A549 (cell line): Measurements from ENCODE around the gene TSPEAR. TPM values are rescaled to one million over a fixed set of nuclear protein-coding genes. Genes with fewer than 3 reads are reported as not detected.

Experiments used
- ATAC-seq, 2 experiments: fragments of 200-7000 bp in 1 of 2; fragments of >200 bp in 1 of 2; cut with Nextera tagmentation in 1 of 2; cut with Tn5 transposase in 1 of 2; 3 replicates each; pipeline versions ENCODE4 v1.8.0 to v1.9.1; 2018 to 2020; ENCODE audit warnings: mild to moderate bottlenecking in 1 of 2, moderate library complexity in 1 of 2
- CTCF ChIA-PET: fragments of 300-600 bp; sonication (Branson Sonifier 250); formaldehyde crosslinking; extraction: SDS; loops from one replicate; lab custom pipeline; 2021; ENCODE audit warnings: antibody characterized with exemption, inconsistent platforms; lab: Yijun Ruan, JAX
- POLR2A ChIA-PET: fragments of 350-600 bp; formaldehyde crosslinking; extraction: SDS; loops from one replicate; lab custom pipeline; 2021; ENCODE audit warnings: antibody characterized with exemption, inconsistent platforms; lab: Yijun Ruan, JAX
- DNase-seq, 2 experiments: peaks; one replicate each; pipeline versions ENCODE4 v3.0.0 to v3.0.0-alpha.2; 2011 to 2016; ENCODE audit warnings: low read depth in 1 of 2, low spot score in 1 of 2
- FAIRE-seq: peaks from 2 replicates; lab custom pipeline; 2011; peaks lifted over from hg19 to GRCh38; lab: Jason Lieb, UNC
- H3K27ac ChIP-seq, 2 experiments: fragments of >200 bp; sonication (Bioruptor Twin); formaldehyde crosslinking; 3 replicates each; pipeline ENCODE4 v1.5.1; 2016 to 2017
- H3K4me1 ChIP-seq: fragments of >200 bp; sonication (Bioruptor Twin); formaldehyde crosslinking; 3 replicates; pipeline ENCODE4 v1.6.1; 2016
- H3K4me2 ChIP-seq: fragments of >200 bp; sonication (Bioruptor Twin); formaldehyde crosslinking; 3 replicates; pipeline ENCODE4 v1.6.1; 2016
- H3K4me3 ChIP-seq: fragments of >200 bp; sonication (Bioruptor Twin); formaldehyde crosslinking; 3 replicates; pipeline ENCODE4 v1.5.1; 2016
- H3K9me3 ChIP-seq: fragments of >200 bp; sonication (Bioruptor Twin); formaldehyde crosslinking; 3 replicates; pipeline ENCODE4 v1.6.1; 2016
- ATOH8 ChIP-seq: fragments of 250-450 bp; sonication (Bioruptor Pico); IDR thresholded peaks from 2 replicates; pipeline ENCODE4 v1.5.0; 2020; ENCODE audit warnings: low read depth, mild to moderate bottlenecking, moderate library complexity
- BHLHE40 ChIP-seq: IDR thresholded peaks from 2 replicates; pipeline ENCODE4 v1.6.1; 2012; ENCODE audit warnings: low read depth, low read length, inconsistent platforms
- CBX2 ChIP-seq: fragments of 200-600 bp; sonication (generic); IDR thresholded peaks from 2 replicates; pipeline ENCODE4 v1.6.1; 2016; ENCODE audit warnings: low read depth, mild to moderate bottlenecking, borderline replicate concordance
- CEBPB ChIP-seq, 2 experiments: fragments of >200 bp in 1 of 2; sonication (Bioruptor Twin) in 1 of 2; formaldehyde crosslinking in 1 of 2; IDR thresholded peaks; 2 replicates each; pipeline ENCODE4 v1.6.1; 2012 to 2016
- CTCF ChIP-seq: fragments of >200 bp; sonication (Bioruptor Twin); formaldehyde crosslinking; IDR thresholded peaks from 3 replicates; pipeline ENCODE4 v1.5.1; 2016
- E2F6 ChIP-seq: IDR thresholded peaks from 2 replicates; pipeline ENCODE4 v1.6.1; 2012; ENCODE audit warnings: low read depth, borderline replicate concordance
- EHMT2 ChIP-seq: fragments of 200-600 bp; sonication (generic); IDR thresholded peaks from 2 replicates; pipeline ENCODE4 v1.6.1; 2016; ENCODE audit warnings: antibody characterized with exemption, low read depth, mild to moderate bottlenecking, moderate library complexity
- FOSB ChIP-seq: fragments of 250-450 bp; sonication (Bioruptor Pico); IDR thresholded peaks from 2 replicates; pipeline ENCODE4 v1.5.0; 2020; ENCODE audit warnings: mild to moderate bottlenecking, moderate library complexity
- FOSL2 ChIP-seq, 2 experiments: fragments of 450-650 bp in 1 of 2; fragments of >200 bp in 1 of 2; sonication (Bioruptor Twin) in 1 of 2; formaldehyde crosslinking; IDR thresholded peaks; 2 replicates each; pipeline versions ENCODE4 v1.5.0 to v1.6.1; 2016 to 2020; ENCODE audit warnings: mild to moderate bottlenecking in 1 of 2, moderate library complexity in 1 of 2
- HDAC2 ChIP-seq: fragments of 200-600 bp; sonication (generic); IDR thresholded peaks from 2 replicates; pipeline ENCODE4 v1.6.1; 2016
- HEYL ChIP-seq: fragments of 250-450 bp; sonication (Bioruptor Pico); IDR thresholded peaks from 2 replicates; pipeline ENCODE4 v1.8.0; 2021; ENCODE audit warnings: mild to moderate bottlenecking, moderate library complexity
- HMGXB4 ChIP-seq: fragments of 250-450 bp; sonication (Bioruptor Pico); IDR thresholded peaks from 2 replicates; pipeline ENCODE4 v1.5.0; 2021; ENCODE audit warnings: mild to moderate bottlenecking, moderate library complexity, borderline replicate concordance
- HOXB5 ChIP-seq: fragments of 250-450 bp; sonication (Bioruptor Pico); IDR thresholded peaks from 2 replicates; pipeline ENCODE4 v1.5.0; 2020; ENCODE audit warnings: mild to moderate bottlenecking, moderate library complexity
- JUN ChIP-seq, 2 experiments: fragments of >200 bp; sonication (Bioruptor Twin); formaldehyde crosslinking; IDR thresholded peaks; 2 replicates in 1 of 2; 3 replicates in 1 of 2; pipeline ENCODE4 v1.6.1; 2016 to 2017
- JUNB ChIP-seq: fragments of >200 bp; sonication (Bioruptor Twin); formaldehyde crosslinking; IDR thresholded peaks from 2 replicates; pipeline ENCODE4 v1.6.1; 2016
- KDM1A ChIP-seq: fragments of 200-600 bp; sonication (generic); IDR thresholded peaks from 2 replicates; pipeline ENCODE4 v1.6.1; 2016; ENCODE audit warnings: low read depth, mild to moderate bottlenecking
- MAZ ChIP-seq: fragments of 150-350 bp; IDR thresholded peaks from 2 replicates; pipeline ENCODE4 v1.6.1; 2014; ENCODE audit warnings: antibody characterized with exemption, low read depth, low read length, borderline replicate concordance
- MYC ChIP-seq: IDR thresholded peaks from 2 replicates; pipeline ENCODE4 v1.6.1; 2012; ENCODE audit warnings: mild to moderate bottlenecking, inconsistent platforms, low read length, improper control_type of control experiment, borderline replicate concordance
- RAD21 ChIP-seq, 2 experiments: fragments of >200 bp in 1 of 2; sonication (Bioruptor Twin) in 1 of 2; formaldehyde crosslinking in 1 of 2; IDR thresholded peaks in 1 of 2; conservative IDR thresholded peaks in 1 of 2; 2 replicates in 1 of 2; 3 replicates in 1 of 2; pipeline ENCODE4 v1.6.1; 2012 to 2018; ENCODE audit warnings: inconsistent platforms in 1 of 2
- RARB ChIP-seq: fragments of 250-450 bp; sonication (Bioruptor Pico); IDR thresholded peaks from 2 replicates; pipeline ENCODE4 v1.8.0; 2021; ENCODE audit warnings: mild to moderate bottlenecking, moderate library complexity
- RCOR1 ChIP-seq: fragments of 150-350 bp; IDR thresholded peaks from 2 replicates; pipeline ENCODE4 v1.6.1; 2014; ENCODE audit warnings: antibody characterized with exemption, low read length, low read depth
- RFX5 ChIP-seq: fragments of 450-650 bp; IDR thresholded peaks from 2 replicates; pipeline ENCODE4 v1.7.1; 2014; ENCODE audit warnings: antibody characterized with exemption, mild to moderate bottlenecking, moderate library complexity
- RNF2 ChIP-seq: fragments of 200-600 bp; sonication (generic); IDR thresholded peaks from 2 replicates; pipeline ENCODE4 v1.6.1; 2016; ENCODE audit warnings: low read depth, mild to moderate bottlenecking, antibody characterized with exemption, moderate library complexity, borderline replicate concordance
- TP53 ChIP-seq: fragments of 250-450 bp; sonication (Bioruptor Pico); IDR thresholded peaks from 2 replicates; pipeline ENCODE4 v1.5.0; 2021; ENCODE audit warnings: mild to moderate bottlenecking, moderate library complexity
- ZNF302 ChIP-seq: fragments of 250-450 bp; sonication (Bioruptor Pico); IDR thresholded peaks from 2 replicates; pipeline ENCODE4 v1.9.0; 2021; ENCODE audit warnings: inconsistent platforms, mild to moderate bottlenecking, moderate library complexity
- WGBS: methylation state at CpG from one replicate; pipeline ENCODE4 v1.1.6; 2017; ENCODE audit errors: missing lambda C conversion rate; 5-methylcytosine and 5-hydroxymethylcytosine counted together
- polyA plus RNA-seq, 4 experiments: library from polyadenylated mRNA; depleted of rRNA in 3 of 4; stranded (reverse); fragments of >200 nt; fragmentation: RNase III in 1 of 4; extraction: RNeasy Plus Mini Kit Qiagen cat#74134 plus additional on column Dnase treatment in 1 of 4; gene quantifications; 2 replicates in 3 of 4; 3 replicates in 1 of 4; pipeline ENCODE4 v1.2.3, GENCODE V29; 2011 to 2017
- TF ChIP-seq, protein P1 (sequence below): IDR thresholded peaks from 2 replicates; pipeline ENCODE4 v1.6.1; 2012

Gene TSPEAR
- polyA plus RNA-seq, 2 of the 4 experiments (the other 2 are of a cell fraction): not detected

GRCh38 chr21:44740742-44741141 is 29.4 kb upstream of the TSPEAR start:
- H3K4me3 ChIP-seq: no peak overlapping the region
- ChIA-PET POLR2A (no interaction called here), CTCF (interaction anchor here (0.9 to 1.1 kb wide), 2 partner anchors 135 to 436 kb away, joined by 3 read pairs; no protein-coding TSS in a partner anchor)
- no peak for TF ChIP-seq HEYL
- no peak for TF ChIP-seq RARB (CRISPR knock-in tag)
- no peak for TF ChIP-seq HMGXB4 (CRISPR knock-in tag)
- no peak for TF ChIP-seq CBX2
- TF ChIP-seq ZNF302 (CRISPR knock-in tag): no peak
- no peak for TF ChIP-seq HDAC2
- no peak for TF ChIP-seq FOSB (CRISPR knock-in tag)
- TF ChIP-seq JUN (IDR thresholded peaks at IDR 0.05): no peak
- TF ChIP-seq KDM1A: no peak
- no peak for TF ChIP-seq RAD21 (conservative IDR thresholded peaks at IDR 0.05 in 1 of 2, IDR thresholded peaks at IDR 0.05 in 1 of 2)
- no peak for TF ChIP-seq FOSL2 (IDR thresholded peaks at IDR 0.05)
- no peak for TF ChIP-seq FOSL2 (CRISPR knock-in tag; IDR thresholded peaks at IDR 0.05)
- H3K27ac ChIP-seq: no peak overlapping the region
- ATAC-seq (no peak), FAIRE-seq (no peak), DNase-seq (no peak)
- 58% methylated on average over 3 of the region's 7 CpGs for WGBS
- H3K4me2 ChIP-seq: no peak overlapping the region
- H3K4me1 ChIP-seq: peaks cover 12% of the 10 kb centered on the region
- H3K9me3 ChIP-seq: no peaks in the 10 kb centered on the region

GRCh38 chr21:44739316-44739715 is 27.9 kb upstream of the TSPEAR start:
- Histone ChIP-seq H3K9me3 (no peaks in the 10 kb centered on the region), H3K4me3 (no peak overlapping the region), H3K27ac (no peak overlapping the region), H3K4me1 (peaks cover 12% of the 10 kb centered on the region), H3K4me2 (no peak overlapping the region)
- FAIRE-seq (no peak), DNase-seq (no peak), ATAC-seq (no peak)
- 87% methylated on average over 1 of the region's 1 CpG for whole genome bisulfite sequencing
- POLR2A ChIA-PET: no interaction called here
- CTCF ChIA-PET: interaction anchor here (1.1 to 2.5 kb wide), 4 partner anchors 28 to 229 kb away, joined by 3 to 6 read pairs (median 4); no protein-coding TSS in a partner anchor
- TF ChIP-seq, protein P1, sequence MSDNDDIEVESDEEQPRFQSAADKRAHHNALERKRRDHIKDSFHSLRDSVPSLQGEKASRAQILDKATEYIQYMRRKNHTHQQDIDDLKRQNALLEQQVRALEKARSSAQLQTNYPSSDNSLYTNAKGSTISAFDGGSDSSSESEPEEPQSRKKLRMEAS: no peak
- TF ChIP-seq MAZ (no peak), EHMT2 (no peak), ATOH8 (no peak)

- ChIA-PET POLR2A (no interaction called here), CTCF (interaction anchor here (1.1 to 2.5 kb wide), 2 partner anchors 195 to 228 kb away, joined by 4 to 6 read pairs; no protein-coding TSS in a partner anchor)
- no peak overlapping the region for H3K4me2 ChIP-seq
- no peaks in the 10 kb centered on the region for H3K9me3 ChIP-seq
- no peak for FAIRE-seq
- TF ChIP-seq TP53 (CRISPR knock-in tag): no peak
- TF ChIP-seq CEBPB (IDR thresholded peaks at IDR 0.05): no peak
- no peak for TF ChIP-seq JUNB
- no peak for TF ChIP-seq HMGXB4 (CRISPR knock-in tag)
- TF ChIP-seq RARB (CRISPR knock-in tag): no peak
- no peak for TF ChIP-seq ZNF302 (CRISPR knock-in tag)
- TF ChIP-seq MYC: no peak
- no peak for TF ChIP-seq RCOR1
- no peak for TF ChIP-seq KDM1A
- no peak for TF ChIP-seq HOXB5 (CRISPR knock-in tag)
- TF ChIP-seq RFX5: no peak
- no peak for TF ChIP-seq HEYL
- no peak for TF ChIP-seq JUN (IDR thresholded peaks at IDR 0.05)
- TF ChIP-seq CTCF: no peak
- TF ChIP-seq RAD21 (conservative IDR thresholded peaks at IDR 0.05 in 1 of 2, IDR thresholded peaks at IDR 0.05 in 1 of 2): no peak
- no peak for TF ChIP-seq RNF2
- TF ChIP-seq BHLHE40: no peak
- TF ChIP-seq CBX2: no peak
- no peak for TF ChIP-seq E2F6
- H3K27ac ChIP-seq: no peak overlapping the region
- DNase-seq: no peak
- no peak overlapping the region for H3K4me3 ChIP-seq
- WGBS: 96% methylated on average over 3 of the region's 3 CpGs
- ATAC-seq: no peak
- peaks cover 12% of the 10 kb centered on the region for H3K4me1 ChIP-seq
Measured at GRCh38 chr21:44738621-44739020, 27.2 kb upstream of the TSPEAR start.
